HG03159 (cell line): ENCODE results near the gene CAPN9.
"Not testable (repeated sequence)": the region's sequence is repeated elsewhere in the genome, so short reads cannot be mapped to it uniquely, and the experiment has no call there.

Experiments used
- ATAC-seq: cut with Tn5 transposase; IDR thresholded peaks from one replicate; pipeline ENCODE4 v1.9.1; 2021; ENCODE audit warnings: mild to moderate bottlenecking, moderate library complexity; ENCODE audit not compliant: unreplicated experiment

The CAPN9 gene

DNA sequence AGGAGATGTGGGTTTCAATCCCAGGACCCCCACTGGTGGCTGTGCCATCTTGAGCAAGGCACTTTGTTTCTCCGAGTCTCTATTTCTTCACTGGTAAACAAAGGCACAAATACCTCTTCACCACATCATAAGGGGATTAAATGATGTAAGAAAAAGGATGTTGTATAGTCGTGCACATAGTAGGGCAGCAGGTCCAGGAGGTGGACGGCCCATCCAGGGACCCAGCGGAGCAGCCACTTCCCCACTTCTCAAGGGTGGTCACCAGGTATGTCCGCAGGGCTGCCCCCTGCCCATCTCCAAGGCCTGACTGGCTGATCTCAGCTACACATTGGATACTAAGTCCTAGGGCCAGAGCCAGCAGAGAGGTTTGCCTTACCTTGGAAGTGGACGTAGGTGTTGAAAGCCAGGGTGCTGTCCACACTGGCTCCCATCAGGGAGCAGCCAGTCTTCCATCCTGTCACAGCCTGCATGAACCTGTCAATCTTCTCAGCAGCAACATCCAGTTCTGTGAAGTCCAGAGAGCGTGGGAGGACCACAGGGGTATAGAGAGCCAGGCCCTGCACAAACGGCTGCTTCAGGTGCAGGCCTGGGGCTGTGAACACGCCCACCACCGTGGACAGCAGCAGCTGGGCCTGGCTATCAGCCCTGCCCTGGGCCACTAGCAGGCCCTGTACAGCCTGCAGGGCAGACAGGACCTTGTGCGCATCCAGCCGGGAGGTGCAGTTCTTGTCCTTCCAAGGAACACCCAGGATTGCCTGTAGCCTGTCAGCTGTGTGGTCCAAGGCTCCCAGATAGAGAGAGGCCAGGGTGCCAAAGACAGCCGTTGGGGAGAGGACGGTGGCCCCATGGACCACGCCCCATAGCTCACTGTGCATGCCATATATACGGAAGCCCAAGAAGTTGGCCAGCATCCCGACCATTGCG, 37.3 kb upstream of the CAPN9 start:
- no peak for ATAC-seq

- ATAC-seq = no peak
Observed at GRCh38 chr1:230710543-230710904, 36.7 kb upstream of the CAPN9 start.

DNA sequence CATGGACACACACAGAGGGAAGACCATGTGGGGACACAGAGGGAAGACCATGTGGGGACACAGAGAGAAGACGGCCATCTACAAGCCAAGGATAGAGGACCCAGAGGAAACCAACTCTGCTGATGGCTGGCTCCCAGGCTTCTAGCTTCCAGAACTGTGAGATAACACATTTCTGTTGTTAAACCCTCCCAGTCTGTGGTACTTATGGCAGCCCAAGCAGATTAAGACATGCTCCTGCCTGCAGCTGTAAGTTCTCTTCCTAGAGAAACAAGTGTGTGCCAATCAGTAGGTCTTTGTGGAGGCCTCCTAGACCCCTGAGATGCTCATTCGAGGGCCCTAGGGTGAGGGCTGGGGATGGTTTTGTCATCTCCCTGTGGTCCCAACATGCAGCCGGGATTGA, 35.9 kb upstream of the CAPN9 start:
- no peak for ATAC-seq

GRCh38 chr1:230712470-230712942, 34.7 kb upstream of the CAPN9 start:
- ATAC-seq = no peak

DNA sequence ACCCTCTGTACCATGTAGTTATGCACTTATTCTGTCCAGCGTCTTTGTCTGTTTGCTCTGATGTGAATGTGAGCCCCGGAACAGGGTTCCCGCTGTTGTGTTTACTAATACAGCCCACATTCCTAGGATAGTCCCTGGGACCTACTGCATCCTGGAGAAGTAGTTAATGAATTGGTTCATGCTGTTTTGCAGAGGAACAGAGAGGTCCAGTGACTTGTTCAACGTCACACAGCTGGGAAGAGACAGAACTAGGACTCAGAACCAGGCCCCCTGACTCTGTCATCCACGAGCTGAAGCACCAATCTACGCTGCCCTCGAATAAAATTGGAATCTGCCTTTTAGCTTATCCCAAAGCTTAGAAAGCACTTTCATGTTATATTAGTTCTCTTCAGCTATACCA, 34.0 kb upstream of the CAPN9 start:
- no peak for ATAC-seq

DNA sequence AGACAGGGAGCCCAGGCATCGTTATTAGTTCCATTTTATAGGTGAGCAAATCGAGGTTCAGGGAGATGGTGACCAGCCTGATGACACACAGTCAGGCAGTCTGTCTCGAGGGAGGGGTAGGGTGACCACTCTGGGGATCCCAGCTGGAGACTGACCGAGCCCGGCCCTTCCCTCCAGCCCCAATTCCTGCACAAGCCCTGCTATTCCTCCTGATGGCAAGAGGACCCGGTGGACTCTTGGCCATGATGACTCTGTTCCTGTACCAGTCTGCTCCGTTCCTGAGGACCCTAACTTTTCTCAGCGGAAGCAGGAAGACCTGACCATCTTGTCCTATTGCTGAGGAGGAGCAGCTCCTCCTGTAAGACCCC, 33.7 kb upstream of the CAPN9 start:
- no peak for ATAC-seq

DNA sequence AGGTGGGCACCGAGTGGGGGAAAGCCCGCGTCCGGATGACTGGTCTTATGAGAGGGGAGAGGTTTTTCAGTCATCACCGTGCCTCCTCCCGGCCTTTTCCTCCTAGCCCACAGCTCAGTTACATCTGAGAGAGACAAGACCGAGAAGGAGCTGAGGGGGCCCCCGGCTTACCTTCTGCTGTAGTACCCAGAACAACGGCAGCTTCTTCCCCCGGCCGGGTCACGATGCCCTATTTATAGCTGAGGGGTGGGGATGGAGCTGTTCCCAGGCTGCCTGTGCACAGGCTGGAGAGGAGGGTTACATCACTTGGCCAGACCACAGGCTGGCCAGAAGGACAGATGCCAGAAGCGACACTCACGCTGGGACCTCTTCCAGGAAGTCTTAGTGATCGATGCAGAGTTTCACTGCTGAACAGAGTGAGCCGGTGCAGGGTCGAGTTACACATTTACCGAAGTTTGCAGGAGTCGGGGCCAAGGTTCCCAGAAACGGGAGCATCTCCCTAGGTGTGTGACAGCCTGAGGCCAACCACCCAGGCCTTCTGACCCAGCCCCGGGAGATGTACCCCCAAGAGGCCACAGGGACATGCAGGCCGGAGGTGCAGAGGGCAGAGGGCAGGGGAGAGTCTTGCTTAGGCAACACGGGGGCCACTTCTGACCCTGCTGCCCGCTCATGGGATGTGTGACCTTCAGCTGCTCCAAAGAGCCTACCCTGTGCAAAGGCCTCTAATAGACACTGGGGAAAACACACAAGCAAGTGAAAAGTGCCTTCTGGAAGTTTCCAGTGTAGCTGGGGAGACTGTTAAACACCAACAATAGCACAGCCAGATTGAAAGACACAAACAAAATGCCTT, 33.0 kb upstream of the CAPN9 start, which contains the start of gene AGT:
Gene AGT (minus strand): TSS at position 208 of the 850 bp plus-strand sequence. CDS start 3,299 bp downstream, outside the sequence.
- ATAC-seq = no peak

DNA sequence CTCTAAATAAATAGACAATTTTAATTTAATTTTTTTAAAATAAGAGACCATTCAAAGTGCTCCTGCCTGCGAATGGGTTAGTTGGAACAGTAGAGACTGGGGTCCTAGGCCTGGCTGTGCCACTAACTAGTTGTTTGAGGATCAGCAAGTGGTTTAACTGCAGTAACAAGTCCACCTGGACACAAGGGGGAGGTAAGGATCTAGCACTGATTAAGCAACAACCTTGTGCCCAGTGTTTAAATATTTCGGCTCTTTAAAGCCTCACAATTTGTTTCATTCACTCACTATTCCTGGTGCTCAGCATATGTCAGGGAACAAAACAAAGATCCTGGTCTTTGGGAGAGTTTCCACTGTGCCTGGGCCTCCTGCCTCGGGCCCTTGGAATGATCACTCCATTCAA, 31.7 kb upstream of the CAPN9 start:
- ATAC-seq = no peak

DNA sequence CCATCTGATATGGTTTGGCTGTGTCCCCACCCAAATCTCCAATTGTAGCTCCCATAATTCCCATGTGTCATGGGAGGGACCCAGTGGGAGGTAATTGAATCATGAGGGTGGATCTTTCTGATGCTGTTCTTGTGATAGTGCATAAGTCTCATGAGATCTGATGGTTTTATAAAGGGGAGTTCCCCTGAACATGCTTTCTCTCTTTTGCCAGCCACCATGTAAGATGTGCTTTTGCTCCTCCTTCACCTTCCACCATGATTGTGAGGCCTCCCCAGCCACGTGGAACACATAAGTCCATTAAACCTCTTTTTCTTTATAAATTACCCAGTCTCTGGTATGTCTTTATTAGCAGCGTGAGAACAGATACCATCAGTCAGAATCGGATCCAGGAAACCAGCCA, 30.7 kb upstream of the CAPN9 start:
- not testable (repeated sequence) for ATAC-seq

GRCh38 chr1:230717251-230717650, 29.9 kb upstream of the CAPN9 start:
- no peak for ATAC-seq

DNA sequence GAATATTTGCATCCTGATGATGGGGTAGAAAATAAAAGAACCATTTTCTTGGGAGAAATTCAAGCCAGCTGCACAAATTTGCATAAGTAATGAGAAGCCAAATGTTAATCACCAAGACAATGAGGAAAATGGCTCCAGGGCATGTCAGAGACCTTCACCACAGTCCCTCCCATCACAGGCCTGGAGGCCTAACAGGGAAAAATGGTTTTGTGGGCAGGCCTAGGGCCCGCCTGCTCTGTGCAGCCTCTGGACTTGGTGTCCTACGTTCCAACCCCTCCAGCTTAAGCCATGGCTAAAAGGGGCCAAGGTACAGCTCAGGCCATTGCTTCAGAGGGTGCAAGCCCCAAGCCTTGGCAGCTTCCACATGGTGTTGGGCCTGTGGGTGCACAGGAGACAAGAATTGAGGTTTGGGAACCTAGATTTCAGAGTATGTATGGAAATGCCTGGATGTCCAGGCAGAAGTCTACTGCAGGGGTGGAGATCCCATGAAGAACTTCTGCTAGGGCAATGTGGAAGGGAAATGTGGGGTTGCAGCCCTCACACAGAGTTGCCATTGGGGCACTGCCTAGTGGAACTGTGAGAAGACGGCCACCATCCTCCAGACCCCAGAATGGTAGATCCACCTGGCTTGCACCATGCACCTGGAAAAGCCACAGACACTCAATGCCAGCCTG, 25.2 kb upstream of the CAPN9 start:
- ATAC-seq = not testable (repeated sequence)

- ATAC-seq = no peak
Observed at GRCh38 chr1:230725256-230726012, 21.8 kb upstream of the CAPN9 start.

- no peak for ATAC-seq
Observed at GRCh38 chr1:230728710-230729392, 18.3 kb upstream of the CAPN9 start.

DNA sequence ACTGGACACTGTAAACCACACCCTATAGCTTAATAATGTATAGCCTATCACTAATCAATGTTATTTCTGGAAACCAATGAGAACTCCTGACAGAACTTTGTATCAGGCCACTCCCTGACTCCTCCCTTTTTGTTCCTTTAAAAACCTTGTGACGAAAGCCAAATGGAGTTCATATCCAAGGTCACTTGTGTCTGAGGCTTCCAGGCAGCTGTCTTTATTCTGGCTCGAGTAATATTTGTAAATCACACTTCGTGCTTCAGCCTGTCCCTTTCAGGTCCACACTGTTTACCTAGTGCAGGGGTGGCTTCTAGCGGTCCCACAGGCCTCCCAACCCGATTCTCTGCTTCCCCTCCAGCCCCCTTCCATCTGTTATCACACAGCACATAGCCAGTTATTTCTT, 16.2 kb upstream of the CAPN9 start:
- ATAC-seq = no peak

- ATAC-seq = no peak
Observed at GRCh38 chr1:230735447-230735846, 11.7 kb upstream of the CAPN9 start.

- no peak for ATAC-seq
Observed at GRCh38 chr1:230737622-230738262, 9.4 kb upstream of the CAPN9 start.

- ATAC-seq = no peak
Observed at GRCh38 chr1:230739564-230740290, 7.5 kb upstream of the CAPN9 start.

DNA sequence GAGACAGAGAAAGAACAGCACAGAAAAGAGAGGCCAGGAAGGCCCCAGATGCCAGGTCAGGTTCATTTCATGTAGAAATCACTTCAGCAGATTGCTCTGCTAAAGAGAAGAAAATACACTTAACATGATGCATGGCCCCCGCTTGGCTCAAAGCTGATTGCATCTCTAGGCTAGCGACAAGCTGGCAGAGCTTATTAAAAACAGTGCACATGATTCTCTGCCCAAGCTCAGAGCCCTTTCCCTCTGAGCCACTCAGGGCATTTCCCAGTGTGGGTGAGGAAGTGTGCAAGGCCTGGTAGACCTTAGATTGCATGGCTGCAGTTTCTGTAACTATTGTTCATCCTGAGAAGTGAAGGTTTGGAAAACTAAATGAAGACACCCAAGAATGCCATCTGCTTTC, 3.3 kb upstream of the CAPN9 start:
- no peak for ATAC-seq

DNA sequence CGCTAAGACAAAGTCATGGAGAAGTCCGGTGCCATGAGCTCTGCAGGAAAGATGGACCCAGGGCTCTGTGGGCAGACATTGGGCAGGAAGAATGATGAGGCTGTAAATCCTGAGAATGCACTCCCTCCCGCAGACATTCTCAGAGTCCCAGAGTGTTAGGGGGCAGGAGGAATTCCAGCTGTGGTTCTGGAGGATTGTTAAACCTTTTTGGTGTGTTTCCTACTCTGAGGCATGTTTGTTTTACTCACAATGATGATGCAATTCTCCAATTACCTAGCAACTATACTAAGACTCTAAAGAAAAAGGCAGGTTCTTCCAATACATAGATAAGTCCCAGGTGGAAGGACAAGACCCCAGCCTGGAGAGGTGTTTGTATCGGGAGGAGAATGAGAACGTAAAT, 2.8 kb upstream of the CAPN9 start:
- ATAC-seq = no peak
